Measurements from ENCODE around the gene GADL1.

The GADL1 gene

DNA sequence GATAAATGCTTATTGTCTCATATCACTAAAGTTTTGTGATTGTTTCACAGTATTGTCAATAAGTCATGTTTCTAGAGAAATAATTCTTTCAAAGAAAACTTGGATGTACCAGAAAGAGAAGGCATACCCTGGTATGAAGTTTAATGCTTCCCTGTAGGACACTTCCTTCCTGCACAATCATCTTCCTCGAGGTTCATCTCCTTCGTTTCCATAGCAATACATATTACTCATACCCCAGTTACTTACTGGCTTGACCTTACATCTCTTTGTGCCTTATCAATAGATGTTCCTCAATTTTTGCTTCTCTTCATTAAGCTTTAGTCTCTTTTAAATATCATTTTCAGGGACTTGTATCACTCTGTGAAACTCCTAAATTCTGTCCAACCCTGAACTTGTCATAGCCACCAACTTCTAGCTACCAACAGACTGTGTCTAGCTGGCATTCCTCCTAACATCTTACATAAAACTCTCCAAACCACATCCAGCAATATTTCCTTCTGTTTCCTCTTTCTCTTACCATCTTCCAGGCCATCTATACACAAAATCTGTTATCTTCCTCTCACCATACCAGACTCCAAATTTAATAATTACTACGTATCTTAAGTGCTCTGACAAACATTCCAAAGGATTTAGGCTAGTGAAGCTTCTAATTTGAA lies 134.3 kb downstream of the GADL1 start:
- no peak for DNase-seq (ENCODE audit: low spot score)

DNA sequence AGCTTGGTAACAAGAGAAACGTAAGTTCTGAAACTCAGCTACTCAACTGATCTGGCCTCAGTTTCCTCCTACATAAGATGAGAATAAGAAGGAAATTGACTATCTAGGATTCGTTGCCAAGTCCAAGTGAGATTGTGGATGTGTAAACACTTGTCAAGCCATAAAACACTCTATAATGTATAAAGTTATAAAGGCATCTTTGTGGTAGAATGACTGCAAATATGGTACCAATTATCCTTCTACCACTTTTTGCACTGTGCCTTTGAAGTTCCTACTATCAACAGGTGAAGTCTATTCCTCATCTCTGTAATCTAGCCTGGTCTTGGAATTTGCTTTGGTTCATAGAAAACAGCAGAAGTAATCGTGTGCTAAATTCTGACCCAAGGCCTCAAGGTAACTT lies 138.2 kb downstream of the GADL1 start:
- no peak for DNase-seq (ENCODE audit: low spot score)

- DNase-seq (ENCODE audit: low spot score) = no peak
Measured at GRCh38 chr3:30754426-30754825, 140.0 kb downstream of the GADL1 start.

DNA sequence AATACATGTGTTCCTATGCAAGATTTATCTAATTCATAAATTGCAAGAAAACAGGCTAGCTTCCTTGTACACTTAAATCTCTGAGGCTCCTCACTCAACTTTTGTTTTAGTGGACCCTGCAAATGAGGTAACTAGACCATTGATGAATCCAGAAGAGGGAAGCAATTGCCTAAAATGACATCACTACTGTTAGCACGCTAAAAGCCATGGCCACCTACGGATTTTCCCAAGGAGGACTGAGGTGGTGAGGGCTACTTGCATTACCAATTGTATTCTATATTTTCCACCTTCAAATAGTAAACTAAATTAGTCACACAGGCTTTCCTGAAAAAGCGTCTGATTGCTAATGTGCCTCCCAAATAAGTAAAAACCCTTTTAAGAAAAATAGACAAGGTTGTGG lies 140.7 kb downstream of the GADL1 start:
- DNase-seq (ENCODE audit: low spot score) = no peak

GRCh38 chr3:30752970-30753369 lies 141.5 kb downstream of the GADL1 start:
- no peak for DNase-seq (ENCODE audit: low spot score)

DNA sequence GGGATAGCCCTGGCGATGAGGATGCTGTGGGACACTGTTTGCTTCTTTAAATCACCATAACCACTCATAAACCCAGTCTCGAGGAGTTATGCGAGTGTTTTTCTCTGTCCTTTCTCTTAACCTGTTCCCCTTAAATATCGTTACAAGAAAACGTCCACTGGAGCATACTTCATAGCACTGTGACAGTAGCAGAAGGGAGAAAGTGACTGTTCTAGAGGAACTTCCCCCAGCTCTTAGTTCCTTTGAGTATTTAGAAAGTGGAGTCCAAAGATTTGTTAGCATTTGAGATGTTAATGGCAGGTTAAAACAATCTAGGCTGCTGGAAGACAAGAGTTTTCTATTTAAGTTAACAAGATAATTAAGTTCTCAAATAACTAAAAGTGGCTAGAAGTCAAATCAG lies 142.0 kb downstream of the GADL1 start:
- DNase-seq (ENCODE audit: low spot score) = no peak

DNA sequence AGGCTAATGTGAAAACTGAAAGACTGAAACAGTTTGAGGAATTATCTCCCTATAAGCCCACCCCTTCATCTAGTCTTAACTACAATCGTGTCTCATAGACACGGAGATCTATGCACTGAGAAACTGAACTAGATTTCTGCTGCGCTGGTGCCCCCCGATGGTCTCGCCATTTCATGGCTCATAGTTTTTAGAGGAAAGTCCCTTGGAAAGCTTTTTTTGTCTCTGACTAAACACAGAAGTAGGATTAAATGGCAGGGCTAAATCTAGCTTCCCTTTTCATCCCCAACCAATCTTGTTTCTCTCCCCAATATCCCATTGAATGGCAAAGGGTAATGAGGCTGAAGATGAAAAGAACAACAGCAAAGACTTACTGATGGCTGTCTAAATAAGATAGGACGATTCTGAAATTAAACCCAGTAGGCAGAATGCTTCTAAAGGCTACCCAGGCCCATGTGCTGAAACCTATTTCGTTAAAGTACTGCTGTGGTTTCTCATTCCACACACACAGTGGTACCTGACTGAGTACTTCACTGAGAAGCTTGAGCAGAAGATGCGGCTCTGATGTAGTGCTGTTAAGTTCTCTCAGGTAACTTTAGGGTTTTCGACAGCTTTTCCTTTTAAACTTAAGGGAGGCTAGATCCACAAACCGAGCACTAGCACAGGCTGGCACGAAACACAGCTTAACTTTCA lies 142.7 kb downstream of the GADL1 start:
- no peak for DNase-seq (ENCODE audit: low spot score)

DNA sequence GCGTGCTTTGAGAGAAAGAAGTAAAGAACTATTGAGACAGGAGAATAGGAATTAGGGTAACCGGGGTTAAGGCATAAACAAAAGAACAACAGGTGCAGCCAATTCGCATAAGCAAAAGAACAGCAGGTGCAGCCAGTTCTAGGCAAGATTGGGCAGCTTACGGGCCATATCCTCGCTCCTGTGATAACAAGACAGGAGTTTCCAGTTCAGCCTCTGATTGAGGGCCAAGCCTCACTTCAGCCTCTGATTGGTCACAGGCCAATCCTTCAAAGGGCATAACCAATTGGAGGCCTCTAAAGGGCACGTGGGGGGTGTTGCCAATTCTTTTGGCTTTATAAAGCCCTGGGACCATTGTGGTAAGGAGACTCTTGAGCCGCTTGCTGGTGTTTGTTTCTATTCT lies 143.5 kb downstream of the GADL1 start:
- DNase-seq (ENCODE audit: low spot score) = no peak

DNA sequence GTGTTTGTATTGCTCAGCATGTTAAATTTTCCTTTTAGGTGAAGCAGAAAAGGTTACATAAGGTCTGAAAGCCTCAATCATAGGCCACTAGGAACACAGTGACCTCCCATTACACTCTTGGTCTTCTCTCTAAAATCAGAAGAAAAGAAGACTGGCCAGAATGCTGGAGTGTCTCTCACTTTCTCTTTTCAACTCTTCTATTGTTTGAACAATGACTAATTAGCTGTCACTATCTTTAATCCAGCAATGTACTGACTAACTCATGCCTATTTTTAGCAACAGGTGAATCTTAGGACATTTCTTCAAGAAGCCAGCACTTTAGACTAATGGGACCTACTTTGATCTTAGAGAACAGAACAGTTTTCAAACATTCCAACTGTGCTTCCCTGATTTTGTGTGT lies 145.2 kb downstream of the GADL1 start:
- no peak for DNase-seq (ENCODE audit: low spot score)

DNA sequence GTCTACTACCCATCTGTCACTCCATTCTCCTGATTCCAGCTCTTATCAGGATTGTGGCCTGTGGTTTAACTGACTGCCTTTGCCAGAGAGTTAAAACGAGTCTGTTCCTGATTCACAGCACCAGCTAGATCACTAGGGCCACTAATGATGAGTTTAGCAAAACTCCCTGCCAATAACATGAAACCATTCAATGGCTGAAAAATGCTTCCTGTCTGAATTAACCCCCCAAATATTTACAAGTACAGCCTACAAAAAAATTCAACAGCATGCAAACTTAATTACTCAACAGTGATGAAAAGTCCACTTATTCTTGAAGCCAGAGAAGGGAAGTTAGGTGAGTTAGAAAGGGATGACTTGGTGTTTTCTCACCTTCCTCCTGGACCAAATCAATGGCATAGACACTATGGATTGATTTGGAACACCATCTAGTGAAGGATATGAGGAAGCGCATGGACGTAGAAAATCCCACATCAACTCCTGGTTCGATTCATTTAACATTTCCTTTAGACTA lies 146.6 kb downstream of the GADL1 start:
- DNase-seq (ENCODE audit: low spot score) = no peak

- no peak for DNase-seq (ENCODE audit: low spot score)
Measured at GRCh38 chr3:30743641-30744317, 150.7 kb downstream of the GADL1 start.

DNA sequence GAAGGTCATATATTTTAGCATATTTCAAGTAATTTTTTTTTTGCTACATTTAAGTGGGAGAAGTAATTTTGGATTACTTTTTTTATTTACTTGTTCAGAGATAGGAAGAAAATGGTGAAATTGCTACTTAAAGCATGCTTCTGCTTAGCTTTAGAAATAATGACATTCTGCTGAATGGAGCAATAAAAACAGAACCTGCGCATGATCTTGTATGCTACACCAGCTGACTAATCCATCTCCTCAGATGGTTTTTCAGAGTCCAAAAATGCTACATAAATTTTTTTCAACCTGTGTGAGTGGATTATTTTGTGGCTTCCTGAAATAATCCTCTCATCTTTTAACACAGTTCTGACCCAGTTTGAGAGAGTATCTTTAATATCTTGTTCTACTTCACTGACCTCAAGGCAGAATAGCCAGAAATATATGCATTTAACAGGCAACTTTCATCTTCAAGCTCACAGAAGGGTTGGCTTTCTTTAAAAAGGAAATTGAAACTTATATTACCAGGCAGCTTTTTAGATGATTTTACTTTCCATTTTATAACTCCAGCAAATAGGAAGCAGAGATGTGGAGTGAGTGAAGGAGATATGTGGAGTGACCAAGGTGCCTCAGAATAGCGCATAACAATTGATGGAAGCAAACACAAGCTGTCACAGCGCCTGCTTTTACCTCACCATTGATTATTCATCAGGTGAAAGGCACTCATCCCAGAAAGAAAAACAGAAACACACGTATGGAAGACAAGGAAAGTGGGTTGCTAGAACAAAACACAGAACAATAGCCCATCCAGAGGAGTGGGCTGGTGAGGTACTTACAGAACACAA lies 151.5 kb downstream of the GADL1 start:
- DNase-seq (ENCODE audit: low spot score) = no peak

- DNase-seq (ENCODE audit: low spot score) = no peak
Measured at GRCh38 chr3:30741889-30742288, 152.6 kb downstream of the GADL1 start.

GRCh38 chr3:30738605-30739004 lies 155.9 kb downstream of the GADL1 start:
- no peak for DNase-seq (ENCODE audit: low spot score)

DNA sequence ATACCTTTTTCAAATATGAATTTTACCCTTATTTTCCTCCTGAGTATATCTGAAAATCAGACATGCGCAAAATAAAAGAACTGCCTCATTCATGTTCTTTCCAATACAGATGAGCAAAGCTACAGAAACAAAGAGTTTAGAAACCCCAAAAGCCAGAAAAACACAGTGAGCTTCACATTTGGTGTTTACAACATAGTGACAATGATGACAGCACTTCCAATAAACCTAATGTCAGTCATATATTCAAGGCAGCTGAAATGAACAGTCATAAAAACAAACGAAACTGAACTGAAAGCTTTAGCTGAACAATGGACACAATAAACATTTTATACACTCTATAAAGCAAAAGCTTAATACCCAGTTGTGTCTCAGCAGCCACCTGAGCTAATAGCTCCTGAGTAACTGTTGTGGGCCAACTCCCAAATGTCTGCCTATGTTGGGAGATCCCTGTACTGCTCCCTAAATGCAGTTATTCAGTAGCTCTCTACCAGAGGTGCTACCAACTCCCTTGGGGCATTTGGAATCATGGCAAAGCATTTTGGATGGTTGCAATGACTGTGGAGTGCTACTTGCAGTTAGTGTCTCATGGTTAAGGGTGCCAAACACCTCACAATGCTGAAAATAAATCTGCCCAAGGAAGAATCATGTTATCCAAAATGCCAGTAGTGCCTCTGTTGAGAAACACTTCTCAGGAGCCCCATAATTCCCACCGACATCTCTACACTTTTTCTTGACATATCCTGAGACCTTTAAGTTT lies 156.5 kb downstream of the GADL1 start:
- no peak for DNase-seq (ENCODE audit: low spot score)

DNA sequence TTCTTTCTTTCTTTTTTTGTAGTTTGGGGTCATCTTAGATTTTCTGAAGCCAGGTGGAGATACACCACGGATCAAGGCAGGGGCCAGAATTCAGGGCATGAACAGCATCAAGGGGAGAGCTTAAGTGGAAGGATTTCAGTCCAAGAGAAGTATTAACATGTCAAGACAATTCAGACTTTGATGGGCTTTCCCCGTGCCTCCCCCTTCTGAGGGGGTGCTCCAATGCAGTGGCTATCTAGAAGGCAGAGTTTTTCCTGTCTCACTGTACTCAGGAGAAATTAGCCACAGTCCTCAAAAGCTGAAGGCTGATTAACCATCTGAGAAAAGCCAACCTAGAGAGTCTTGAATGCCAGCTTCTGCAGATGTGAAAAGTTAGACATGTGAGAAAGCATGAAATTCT lies 160.8 kb downstream of the GADL1 start:
- DNase-seq (ENCODE audit: low spot score) = no peak

GRCh38 chr3:30733209-30733608 lies 161.3 kb downstream of the GADL1 start:
- peak; percentile 8 for DNase-seq (ENCODE audit: low spot score)

GRCh38 chr3:30730967-30731366 lies 163.5 kb downstream of the GADL1 start:
- no peak for DNase-seq (ENCODE audit: low spot score)

GRCh38 chr3:30729936-30730335 lies 164.5 kb downstream of the GADL1 start:
- DNase-seq (ENCODE audit: low spot score) = no peak

- DNase-seq (ENCODE audit: low spot score) = no peak
Measured at GRCh38 chr3:30729512-30729911, 164.9 kb downstream of the GADL1 start.

DNA sequence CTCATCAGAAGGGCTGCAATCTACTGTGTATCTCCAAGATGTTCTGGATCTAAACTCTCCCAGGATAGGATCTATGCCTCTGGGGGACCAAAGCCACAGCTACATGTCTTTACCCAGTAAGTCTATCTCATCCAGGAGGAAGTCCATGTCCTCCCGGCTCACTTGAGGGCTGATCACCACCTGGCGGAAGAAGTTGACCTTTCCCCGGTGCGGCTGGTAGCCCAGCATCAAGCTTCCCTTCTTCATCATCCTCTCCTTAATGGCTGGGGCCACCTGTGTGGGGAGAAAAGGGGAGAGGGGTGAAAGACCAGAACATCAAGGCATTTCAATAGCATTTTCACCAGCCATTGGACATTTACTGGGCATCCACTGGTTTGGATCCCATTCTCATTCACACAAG lies 166.3 kb downstream of the GADL1 start:
- DNase-seq (ENCODE audit: low spot score) = no peak

DNA sequence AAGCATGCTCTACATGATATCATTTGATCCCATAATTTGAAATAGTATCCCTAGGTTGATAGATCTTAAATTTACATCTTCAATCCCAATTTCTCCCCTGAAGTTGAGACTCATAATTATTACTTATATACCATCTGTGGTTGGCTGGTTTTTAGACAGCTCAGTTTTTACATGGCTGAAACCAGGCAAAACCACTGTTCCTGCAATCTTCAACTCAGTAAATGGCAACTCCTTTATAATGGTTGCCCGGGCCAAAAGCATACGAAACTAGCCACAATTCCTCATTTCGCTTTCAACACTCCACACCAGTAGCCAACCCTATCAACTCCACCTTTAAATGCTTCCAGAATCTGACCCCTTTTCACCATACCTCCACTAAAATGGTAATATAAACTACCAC lies 169.6 kb downstream of the GADL1 start:
- no peak for DNase-seq (ENCODE audit: low spot score)
